Mononuclear cell (primary cell): ENCODE measurements around the gene CTSL. TPM values are rescaled to one million over a fixed set of nuclear protein-coding genes. Genes with fewer than 3 reads are reported as not detected.

Experiments used
- H3K27me3 ChIP-seq: 2 replicates; pipeline ENCODE4 v1.6.0; 2011; ENCODE audit warnings: low read length, control low read depth; ENCODE audit not compliant: insufficient read depth
- H3K4me1 ChIP-seq: 2 replicates; pipeline ENCODE4 v1.5.1; 2011; ENCODE audit warnings: mild to moderate bottlenecking, low read length, control low read depth; ENCODE audit not compliant: insufficient read depth
- H3K4me3 ChIP-seq: 2 replicates; pipeline ENCODE4 v1.5.1; 2011; ENCODE audit warnings: mild to moderate bottlenecking, low read length, moderate library complexity
- H3K9me3 ChIP-seq: 2 replicates; pipeline ENCODE4 v1.5.1; 2011; ENCODE audit warnings: low read depth, mild to moderate bottlenecking, control low read depth, low read length
- total RNA-seq: library from RNA; depleted of rRNA; stranded (reverse); fragments of >200 nt; gene quantifications from one replicate; pipeline ENCODE4 v1.2.3, GENCODE V29; 2012

The CTSL gene
- total RNA-seq, 1 donor = 11.0 TPM

DNA sequence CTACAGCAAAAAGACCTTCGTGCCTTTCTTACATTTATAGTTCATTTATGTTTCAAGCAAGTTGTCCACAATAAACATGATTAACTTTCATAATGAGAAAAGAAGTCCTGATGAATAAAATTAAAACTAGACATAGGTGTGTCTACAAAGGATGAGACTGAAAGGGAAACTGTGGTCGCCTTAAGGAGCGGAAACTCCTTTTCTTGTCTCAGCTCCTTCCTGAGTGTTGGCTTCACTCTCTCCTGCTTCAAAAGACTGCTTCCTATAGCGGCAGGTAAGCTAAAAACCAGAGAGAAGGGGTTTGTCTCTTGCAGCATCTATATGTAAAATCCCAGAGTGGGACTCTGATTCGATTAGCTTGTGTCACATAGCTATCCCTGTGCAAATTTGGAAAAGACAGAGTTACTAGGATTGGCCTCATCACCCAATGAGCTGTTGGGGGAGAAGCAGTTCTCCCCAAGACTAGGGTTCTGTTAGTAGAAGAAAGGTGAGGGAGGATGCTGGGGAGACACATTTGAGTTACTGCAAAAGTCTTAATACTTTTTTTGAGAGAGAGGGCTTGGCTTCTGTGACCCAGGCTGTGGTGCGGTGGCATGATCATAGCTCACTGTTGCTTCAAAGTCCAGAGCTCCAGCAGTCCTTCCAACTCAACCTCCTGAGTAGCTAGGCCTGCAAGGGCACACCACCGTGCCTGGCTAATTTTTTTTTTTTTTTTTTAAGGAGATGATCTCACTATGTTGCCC lies 16.8 kb upstream of the CTSL start:
- Histone ChIP-seq H3K9me3 (no peaks in the 10 kb centered on the region), H3K4me3 (no peak overlapping the region), H3K27me3 (no peaks in the 10 kb centered on the region), H3K4me1 (peaks cover 37% of the 10 kb centered on the region)

DNA sequence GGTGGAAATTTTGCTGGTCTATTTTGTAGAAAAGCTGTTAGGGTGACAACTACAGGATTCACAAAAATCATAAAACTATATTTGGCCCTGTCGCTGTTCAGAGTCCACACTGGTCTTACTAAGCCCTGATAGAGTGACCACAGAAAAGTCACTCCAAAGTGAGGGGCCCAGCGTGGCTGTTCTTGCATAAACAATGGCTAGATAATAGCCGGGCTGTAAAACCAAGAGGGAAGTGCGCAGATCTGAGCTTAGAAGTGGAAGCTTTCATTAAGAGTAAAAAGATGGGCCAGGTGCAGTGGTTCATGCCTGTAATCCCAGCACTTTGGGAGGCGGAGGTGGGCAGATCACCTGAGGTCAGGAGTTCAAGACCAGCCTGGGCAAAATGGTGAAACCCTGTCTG lies 15.5 kb upstream of the CTSL start:
- Histone ChIP-seq H3K27me3 (no peaks in the 10 kb centered on the region), H3K4me3 (no peak overlapping the region), H3K4me1 (peaks cover 42% of the 10 kb centered on the region), H3K9me3 (no peaks in the 10 kb centered on the region)

DNA sequence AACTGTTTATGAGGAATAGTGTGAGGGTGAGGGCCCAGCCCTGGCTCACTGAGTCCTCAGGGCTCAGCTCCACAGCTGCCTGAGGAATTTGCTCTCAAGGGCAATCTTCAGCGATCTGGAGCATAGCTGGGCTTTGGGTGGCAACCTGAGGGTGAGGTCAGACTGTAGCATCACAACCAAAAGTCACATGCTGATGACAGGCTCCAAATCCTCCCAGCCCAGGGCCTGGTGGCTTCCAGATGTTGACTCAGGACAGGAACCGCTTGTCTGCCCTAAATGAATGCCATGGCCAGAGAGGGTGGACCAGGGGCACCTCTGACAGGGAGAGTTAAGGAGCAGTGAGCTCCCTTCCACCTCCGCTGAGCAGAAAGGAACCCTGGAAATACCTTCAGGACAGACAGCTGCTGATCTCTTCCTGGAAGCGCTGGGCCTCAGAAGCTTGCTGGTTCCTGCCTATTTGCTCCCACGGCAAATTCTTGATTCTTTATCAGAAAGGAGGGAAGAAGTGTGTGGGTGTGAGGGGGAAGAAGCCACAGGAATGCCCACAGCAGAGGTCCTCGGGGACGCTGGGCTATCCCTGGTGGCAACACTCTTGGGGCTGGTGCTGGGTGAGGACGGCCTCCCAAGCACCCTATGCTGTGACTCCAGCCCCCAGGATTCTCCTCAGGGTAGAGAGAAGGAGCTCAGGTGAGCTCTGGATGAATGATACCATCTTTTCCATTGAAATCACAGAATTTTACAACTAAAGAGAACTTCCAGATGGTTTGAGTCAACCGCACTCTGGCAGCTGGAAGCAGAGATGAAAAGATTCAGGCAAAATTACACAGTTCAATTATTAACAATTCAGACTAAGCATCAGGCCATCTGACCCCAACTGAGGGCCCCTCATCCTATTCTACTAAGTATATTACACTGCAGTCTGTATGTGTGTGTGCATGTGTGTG lies 13.8 kb upstream of the CTSL start:
- H3K4me1 ChIP-seq = peaks cover 42% of the 10 kb centered on the region
- no peak overlapping the region for H3K4me3 ChIP-seq
- no peaks in the 10 kb centered on the region for H3K27me3 ChIP-seq
- H3K9me3 ChIP-seq = no peaks in the 10 kb centered on the region

DNA sequence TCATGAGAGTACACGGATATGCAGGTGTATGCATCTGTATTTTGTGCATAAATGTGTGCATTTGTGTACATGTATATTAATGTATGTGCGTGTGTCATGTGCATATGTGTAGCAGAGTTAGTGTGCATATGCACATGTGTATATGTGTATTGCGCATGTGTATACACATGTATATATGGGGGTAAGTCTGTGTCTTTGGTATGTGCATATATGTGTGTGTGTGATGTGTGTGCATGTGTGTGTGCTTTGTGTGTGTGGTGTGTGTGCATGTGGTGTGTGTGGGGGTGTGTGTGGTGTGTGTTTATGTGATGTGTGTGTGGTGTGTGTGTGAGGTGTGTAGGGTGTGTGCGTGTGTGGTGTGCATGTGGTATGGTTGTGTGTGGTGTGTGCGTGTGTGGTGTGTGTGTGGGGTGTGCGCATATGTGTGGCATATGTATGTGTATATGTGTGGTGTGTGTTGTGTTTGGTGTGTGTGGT lies 13.1 kb upstream of the CTSL start:
- H3K9me3 ChIP-seq = no peaks in the 10 kb centered on the region

DNA sequence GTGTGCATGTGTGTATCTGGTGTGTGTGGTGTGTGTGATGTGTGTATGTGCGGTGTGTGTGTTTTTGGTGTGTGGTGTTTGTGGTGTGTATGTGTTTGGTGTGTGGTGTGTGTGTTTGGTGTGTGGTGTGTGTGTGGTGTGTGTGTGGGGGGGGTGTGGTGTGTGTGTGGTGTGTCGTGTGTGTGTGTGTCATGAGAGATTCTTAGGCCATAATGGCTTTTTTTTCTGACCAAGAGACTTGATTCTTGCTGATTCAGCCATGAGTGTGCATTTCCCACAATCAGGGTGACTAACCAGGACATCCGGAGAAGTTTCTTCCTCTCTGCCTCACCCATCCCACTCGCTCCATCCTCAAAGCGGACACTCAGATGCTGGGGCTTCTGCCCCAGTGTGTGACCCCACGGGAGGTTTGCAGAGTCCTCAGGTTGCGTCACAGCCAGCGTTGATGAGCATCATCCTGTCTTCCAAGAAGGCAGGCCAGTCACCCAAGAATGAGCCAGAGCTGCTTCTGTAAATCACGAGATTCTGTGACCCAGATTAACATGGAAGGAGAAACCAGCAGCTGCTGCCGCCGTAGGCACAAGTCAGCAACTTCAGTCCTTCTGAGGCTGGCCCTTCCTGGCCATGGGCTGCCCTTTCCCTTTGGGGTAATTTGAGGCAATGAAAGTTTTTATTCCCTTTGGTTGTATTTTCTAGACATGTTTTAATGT lies 12.5 kb upstream of the CTSL start:
- Histone ChIP-seq H3K9me3 (no peaks in the 10 kb centered on the region), H3K27me3 (no peaks in the 10 kb centered on the region), H3K4me1 (peaks cover 36% of the 10 kb centered on the region), H3K4me3 (no peak overlapping the region)

More for the DNA sequence above, 13.1 kb upstream of the CTSL start:
- Histone ChIP-seq H3K4me3 (no peak overlapping the region), H3K27me3 (no peaks in the 10 kb centered on the region), H3K4me1 (peaks cover 40% of the 10 kb centered on the region)

DNA sequence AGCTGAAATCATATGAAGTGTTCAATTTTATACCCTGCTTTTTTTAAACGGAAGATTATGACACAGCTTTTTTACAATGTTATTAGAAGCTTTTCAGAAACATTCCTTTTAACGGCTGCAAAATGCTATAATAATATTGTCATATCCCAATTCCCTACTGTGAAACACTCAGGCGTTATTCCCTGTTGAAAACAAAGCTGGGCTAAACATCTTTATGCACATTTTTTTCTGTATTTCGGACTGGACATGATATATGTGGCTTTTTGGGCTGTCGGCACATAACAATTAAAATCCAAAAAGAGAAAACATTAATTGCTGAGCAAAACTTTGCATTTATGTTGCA lies 12.0 kb upstream of the CTSL start:
- H3K4me1 ChIP-seq = peaks cover 31% of the 10 kb centered on the region
- no peak overlapping the region for H3K4me3 ChIP-seq
- no peaks in the 10 kb centered on the region for H3K27me3 ChIP-seq
- no peaks in the 10 kb centered on the region for H3K9me3 ChIP-seq

DNA sequence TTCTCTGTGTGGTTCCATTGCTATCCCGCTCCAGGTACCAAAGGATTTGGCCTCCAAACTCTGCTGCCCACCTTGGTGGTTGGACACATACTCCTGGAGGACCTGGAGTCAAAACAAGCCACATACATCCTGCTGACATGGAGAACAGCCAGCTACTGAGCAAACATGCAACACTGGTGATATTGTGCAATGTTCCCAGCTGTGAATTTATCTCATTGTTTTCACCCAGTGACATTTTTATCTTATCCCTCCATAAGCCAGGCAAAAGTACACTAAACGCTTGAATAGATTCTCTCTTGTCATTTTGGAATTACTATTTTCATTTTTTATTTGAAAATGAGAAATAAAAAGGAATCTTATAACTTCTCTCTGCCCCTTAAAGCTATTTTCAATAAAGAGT lies 11.1 kb upstream of the CTSL start:
- H3K4me1 ChIP-seq = peaks cover 22% of the 10 kb centered on the region
- no peak overlapping the region for H3K4me3 ChIP-seq
- no peaks in the 10 kb centered on the region for H3K27me3 ChIP-seq
- no peaks in the 10 kb centered on the region for H3K9me3 ChIP-seq

DNA sequence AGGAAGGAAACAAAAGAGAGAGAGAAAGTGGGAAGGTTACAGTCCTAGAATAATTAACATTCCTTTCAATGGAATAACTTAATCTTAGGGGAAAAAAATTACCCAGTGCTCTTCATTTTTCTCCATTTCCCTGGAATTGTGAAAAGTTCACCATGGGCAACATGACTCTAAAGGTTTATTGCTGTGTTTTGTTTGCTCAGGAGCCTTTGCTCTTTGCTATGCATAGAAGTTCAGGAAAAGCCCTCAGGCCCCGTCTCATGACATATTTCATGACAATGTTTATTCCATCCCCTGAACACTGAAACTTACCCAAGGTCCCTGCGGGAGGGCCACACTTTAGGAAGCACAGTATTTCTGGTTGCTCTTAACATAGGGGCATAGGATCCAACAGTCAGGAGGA lies 9.8 kb upstream of the CTSL start:
- H3K9me3 ChIP-seq = no peaks in the 10 kb centered on the region
- peaks cover 18% of the 10 kb centered on the region for H3K4me1 ChIP-seq
- H3K4me3 ChIP-seq = no peak overlapping the region
- no peaks in the 10 kb centered on the region for H3K27me3 ChIP-seq

DNA sequence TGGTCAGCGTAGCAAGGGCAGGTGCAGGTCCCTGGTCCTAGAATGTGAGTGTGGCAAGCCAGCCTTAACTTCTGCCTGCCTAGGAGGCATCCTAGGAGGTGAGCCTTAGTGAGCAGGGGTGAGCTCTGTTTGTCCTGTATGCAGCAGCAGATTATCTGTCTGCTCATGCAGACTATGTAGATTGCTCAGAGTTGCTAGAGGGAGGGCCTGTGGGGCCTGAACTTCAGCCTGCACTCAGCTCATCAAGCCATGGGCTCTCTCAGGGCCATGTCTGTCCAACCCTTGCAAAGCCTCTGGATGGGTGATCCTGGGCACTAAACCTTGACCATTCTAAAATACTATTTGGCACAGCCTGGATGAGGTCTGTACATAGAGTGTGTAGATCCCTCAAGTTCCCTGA lies 8.5 kb upstream of the CTSL start:
- no peak overlapping the region for H3K4me3 ChIP-seq
- H3K4me1 ChIP-seq = peaks cover 25% of the 10 kb centered on the region
- no peaks in the 10 kb centered on the region for H3K9me3 ChIP-seq
- no peaks in the 10 kb centered on the region for H3K27me3 ChIP-seq

DNA sequence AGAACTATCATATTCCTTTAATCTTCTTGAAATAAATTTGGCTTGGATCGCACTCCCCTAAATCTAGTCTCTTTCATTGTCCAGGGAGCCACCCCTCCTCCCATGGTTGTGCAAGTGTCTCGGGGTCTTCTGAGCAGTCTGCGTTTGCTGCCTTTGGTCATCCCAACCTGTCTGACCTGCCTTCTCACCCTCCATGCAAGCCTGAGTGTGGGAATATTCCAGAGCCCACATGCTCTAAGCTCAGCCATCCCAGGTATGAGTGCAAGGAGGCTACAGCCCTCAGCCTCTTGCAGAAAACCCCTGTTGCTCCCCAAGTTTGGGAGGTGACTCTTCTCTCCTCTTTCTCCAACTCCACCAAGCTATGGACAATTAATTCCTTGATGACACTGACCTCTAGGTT lies 7.7 kb upstream of the CTSL start:
- Histone ChIP-seq H3K9me3 (no peaks in the 10 kb centered on the region), H3K27me3 (no peaks in the 10 kb centered on the region), H3K4me3 (no peak overlapping the region), H3K4me1 (peaks cover 29% of the 10 kb centered on the region)

DNA sequence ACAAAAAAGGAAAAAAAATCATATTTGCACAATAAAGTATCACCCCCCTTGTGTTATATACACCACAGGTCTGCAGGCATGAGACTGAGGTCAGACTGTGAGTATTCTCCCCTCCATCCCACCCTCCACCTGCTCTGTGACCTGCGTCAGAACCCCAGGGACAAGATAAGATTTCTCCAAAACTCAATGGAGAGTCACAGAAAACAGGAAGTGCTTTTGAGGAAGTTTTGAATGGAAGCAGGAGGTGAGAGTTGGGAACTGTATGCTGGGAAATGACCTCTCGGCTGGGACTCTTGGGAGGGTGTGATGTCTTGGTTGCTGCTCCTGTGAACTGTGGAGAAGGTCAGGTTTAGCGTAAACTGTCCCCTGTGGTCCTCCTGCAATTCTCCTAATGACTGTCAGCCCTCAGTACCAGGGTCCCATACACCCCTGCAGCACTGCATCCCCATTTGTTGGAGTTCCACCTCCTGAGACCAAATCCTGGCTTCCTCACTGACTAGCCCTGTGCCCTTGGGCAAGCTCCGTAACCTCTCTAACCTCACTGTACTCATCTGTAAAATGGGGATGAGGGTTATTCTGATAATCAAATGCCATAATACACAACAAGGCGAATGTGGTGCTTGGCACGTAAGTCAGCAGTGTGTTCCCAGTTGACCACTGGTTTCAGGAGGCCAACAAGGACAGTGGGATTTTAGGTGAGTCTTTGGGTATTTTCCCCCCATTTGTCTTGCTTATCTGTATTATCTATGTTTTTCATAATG lies 6.9 kb upstream of the CTSL start:
- Histone ChIP-seq H3K27me3 (no peaks in the 10 kb centered on the region), H3K4me3 (no peak overlapping the region), H3K4me1 (peaks cover 22% of the 10 kb centered on the region), H3K9me3 (no peaks in the 10 kb centered on the region)

DNA sequence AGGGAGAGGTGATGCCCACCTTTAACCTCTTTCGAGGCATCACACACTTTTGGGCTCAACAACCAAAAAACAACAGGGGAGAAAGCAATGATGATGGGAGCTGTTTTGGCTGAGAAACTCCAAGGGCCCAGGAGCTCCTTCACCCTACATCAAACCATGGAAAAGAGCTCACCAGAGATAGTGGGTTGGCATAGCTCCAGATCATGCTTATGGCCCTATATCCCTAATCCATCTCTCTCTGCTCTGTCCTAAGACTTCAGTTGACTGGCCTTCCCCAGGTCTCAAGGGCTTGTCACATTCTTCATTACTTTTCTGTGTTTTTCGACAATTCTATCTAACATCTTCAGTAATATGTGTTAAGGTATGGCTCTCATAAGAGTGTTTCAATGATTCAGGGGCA lies 5.7 kb upstream of the CTSL start:
- H3K9me3 ChIP-seq = no peaks in the 10 kb centered on the region
- H3K27me3 ChIP-seq = peaks cover under 1% of the 10 kb centered on the region
- H3K4me3 ChIP-seq = no peak overlapping the region
- peaks cover 15% of the 10 kb centered on the region for H3K4me1 ChIP-seq

DNA sequence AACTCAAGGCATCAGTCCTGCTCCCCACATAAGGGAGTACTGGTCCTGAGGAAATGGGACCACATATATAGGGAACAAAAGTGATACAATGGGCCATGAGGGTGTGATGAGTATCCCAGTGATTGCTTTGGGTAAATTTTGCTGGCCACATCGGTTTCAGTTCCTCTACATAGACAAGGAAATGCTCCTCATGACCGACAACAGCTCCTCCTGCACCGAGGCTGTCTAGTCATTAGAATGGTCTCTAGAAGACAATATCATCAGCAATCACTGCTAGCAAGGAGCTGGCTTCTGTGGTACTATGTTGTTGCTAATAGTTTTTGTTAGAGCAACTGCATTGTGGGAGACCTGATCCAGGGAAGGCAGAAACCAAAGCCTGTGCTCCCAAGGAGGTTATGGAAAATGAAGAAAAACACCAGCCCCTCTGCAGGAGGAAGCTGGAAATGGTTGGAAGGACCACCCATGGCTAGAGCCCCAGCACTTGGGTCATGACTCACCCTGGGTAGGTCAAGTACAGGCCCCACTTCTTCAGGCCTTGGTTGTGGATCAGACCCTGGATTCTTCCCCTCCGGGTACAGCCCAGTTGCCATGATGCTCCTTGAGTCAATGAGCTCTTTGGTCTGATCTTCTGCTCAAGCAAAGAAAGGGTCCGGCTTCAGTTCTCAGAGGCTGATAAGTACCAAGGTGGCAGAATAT lies 3.4 kb upstream of the CTSL start:
- Histone ChIP-seq H3K4me3 (no peak overlapping the region), H3K9me3 (no peaks in the 10 kb centered on the region), H3K4me1 (peaks cover 31% of the 10 kb centered on the region), H3K27me3 (peaks cover 13% of the 10 kb centered on the region)

DNA sequence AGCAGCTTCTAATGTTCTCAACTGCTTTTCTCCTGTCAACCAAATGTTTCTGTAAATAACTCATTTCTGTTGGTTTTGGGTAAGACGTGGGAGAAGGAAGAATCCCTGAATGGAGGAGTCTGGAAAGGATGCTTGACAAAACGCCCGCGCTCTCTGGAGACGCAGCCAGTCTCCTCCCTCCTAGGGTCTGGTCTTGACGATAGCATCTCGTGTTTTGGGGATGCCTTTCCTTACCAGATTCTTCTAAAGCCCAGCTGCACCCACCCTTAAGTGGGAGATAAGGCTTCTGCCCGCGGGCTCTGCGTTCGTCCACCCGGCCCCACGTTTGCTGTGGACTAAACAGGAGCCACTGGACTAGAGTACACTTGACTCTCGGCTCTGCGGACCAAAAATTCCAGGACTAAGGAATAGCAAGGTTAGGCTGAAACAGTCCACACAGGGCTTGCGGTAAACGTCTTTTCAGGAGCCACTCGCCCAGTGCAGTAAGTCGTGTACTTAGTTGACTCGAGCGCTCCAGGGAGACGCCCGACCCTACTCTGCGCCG lies 491 bp upstream of the CTSL start:
- H3K27me3 ChIP-seq = peaks cover 13% of the 10 kb centered on the region
- peaks cover 31% of the 10 kb centered on the region for H3K4me1 ChIP-seq
- no peak overlapping the region for H3K4me3 ChIP-seq
- no peaks in the 10 kb centered on the region for H3K9me3 ChIP-seq
